HepG2 (cell line): Measurements from ENCODE around the gene GTF2A1. TPM values are rescaled to one million over a fixed set of nuclear protein-coding genes. Genes with fewer than 3 reads are reported as not detected.

Source experiments
- ATAC-seq: fragments of 200-7000 bp; cut with Tn5 transposase; 3 replicates; pipeline ENCODE4 v1.9.1; 2020; ENCODE audit warnings: mild to moderate bottlenecking, moderate library complexity
- BruUV-seq: library from RNA; stranded (reverse); fragments of 400-500 nt; replicated peaks from 2 replicates; lab custom pipeline; 2021; lab: Mats Ljungman, UMichigan
- CTCF ChIA-PET: fragments of 300-600 bp; formaldehyde crosslinking; extraction: SDS; loops from one replicate; lab custom pipeline; 2021; ENCODE audit warnings: low total read pairs, inconsistent platforms, low intra/inter-chr PET ratio; lab: Yijun Ruan, JAX
- POLR2A ChIA-PET: fragments of 350-600 bp; sonication (Branson Sonifier 250); formaldehyde crosslinking; loops from one replicate; lab custom pipeline; 2020; ENCODE audit warnings: antibody characterized with exemption, inconsistent platforms; lab: Yijun Ruan, JAX
- DNase-seq: peaks from one replicate; pipeline ENCODE4 v3.0.0-alpha.2; 2015; ENCODE audit warnings: low spot score
- FAIRE-seq: peaks from 3 replicates; lab custom pipeline; 2011; peaks lifted over from hg19 to GRCh38; lab: Jason Lieb, UNC
- H2AFZ ChIP-seq: one replicate; pipeline ENCODE4 v1.6.1; 2011; ENCODE audit warnings: low read length, inconsistent platforms
- H3K27ac ChIP-seq: fragments of 300-600 bp; 3 replicates; pipeline ENCODE4 v1.8.0; 2011; ENCODE audit warnings: mixed run types, mild to moderate bottlenecking, mixed read lengths, low read length, inconsistent platforms; ENCODE audit not compliant: insufficient read depth; ENCODE audit errors: extremely low read length
- H3K27me3 ChIP-seq, 2 experiments: fragments of 200-600 bp in 1 of 2; 2 replicates in 1 of 2; 3 replicates in 1 of 2; pipeline versions ENCODE4 v1.6.0 to v1.8.0; 2011; ENCODE audit warnings: low read length in 2 of 2, mild to moderate bottlenecking in 2 of 2, moderate library complexity in 2 of 2, inconsistent platforms in 1 of 2; ENCODE audit not compliant: insufficient read depth in 2 of 2, control insufficient read depth in 1 of 2
- H3K36me3 ChIP-seq, 2 experiments: fragments of 200-600 bp in 1 of 2; replicated peaks in 1 of 2; 2 replicates in 1 of 2; 3 replicates in 1 of 2; pipeline versions ENCODE4 v1.5.1 to v1.8.0; 2011; ENCODE audit warnings: low read length in 2 of 2, inconsistent platforms in 1 of 2; ENCODE audit not compliant: insufficient read depth in 2 of 2, control insufficient read depth in 1 of 2
- H3K4me1 ChIP-seq: 2 replicates; pipeline ENCODE4 v1.5.1; 2012; ENCODE audit warnings: low read length, inconsistent platforms; ENCODE audit not compliant: insufficient read depth
- H3K4me2 ChIP-seq: 2 replicates; pipeline ENCODE4 v1.6.0; 2011; ENCODE audit warnings: low read depth, low read length, inconsistent platforms
- H3K4me3 ChIP-seq, 3 experiments: fragments of 200-600 bp in 1 of 3; sonication (generic), shearing (Covaris generic) in 1 of 3; replicated peaks in 1 of 3; 2 replicates each; pipeline ENCODE4 v1.5.1; 2011 to 2016; ENCODE audit warnings: low read length in 3 of 3, inconsistent platforms in 2 of 3, low read depth in 2 of 3, mild to moderate bottlenecking in 2 of 3, control low read depth in 1 of 3, mixed read lengths in 1 of 3; ENCODE audit not compliant: insufficient read depth in 1 of 3
- H3K79me2 ChIP-seq: one replicate; pipeline ENCODE4 v1.6.1; 2011; ENCODE audit warnings: low read length, inconsistent platforms; ENCODE audit not compliant: insufficient read depth
- H3K9ac ChIP-seq: 2 replicates; pipeline ENCODE4 v1.6.0; 2011; ENCODE audit warnings: mild to moderate bottlenecking, low read depth, low read length, inconsistent platforms; ENCODE audit not compliant: insufficient read depth
- H3K9me3 ChIP-seq: 2 replicates; pipeline ENCODE4 v1.5.1; 2012; ENCODE audit warnings: mild to moderate bottlenecking, low read length
- H4K20me1 ChIP-seq: 2 replicates; pipeline ENCODE4 v1.6.0; 2011; ENCODE audit warnings: inconsistent platforms, mild to moderate bottlenecking, low read length, moderate library complexity; ENCODE audit not compliant: insufficient read depth
- CBFB ChIP-seq: sonication (generic); formaldehyde crosslinking; IDR thresholded peaks from 2 replicates; pipeline ENCODE4 v1.4.0; 2020; ENCODE audit warnings: missing genetic modification reagents
- FOXM1 ChIP-seq: sonication (generic); formaldehyde crosslinking; IDR thresholded peaks from 2 replicates; pipeline ENCODE4 v1.5.0; 2020; ENCODE audit warnings: missing genetic modification reagents
- HNF4A ChIP-seq: sonication (generic); formaldehyde crosslinking; IDR thresholded peaks from 2 replicates; pipeline ENCODE4 v1.4.0; 2020; ENCODE audit warnings: missing genetic modification reagents
- JUN ChIP-seq: sonication (generic); formaldehyde crosslinking; IDR thresholded peaks from 2 replicates; pipeline ENCODE4 v1.4.0; 2020; ENCODE audit warnings: mild to moderate bottlenecking, missing genetic modification reagents
- KLF12 ChIP-seq: sonication (generic); formaldehyde crosslinking; IDR thresholded peaks from 2 replicates; pipeline ENCODE4 v1.4.0; 2020; ENCODE audit warnings: missing genetic modification reagents, borderline replicate concordance
- MEIS1 ChIP-seq: sonication (generic); formaldehyde crosslinking; IDR thresholded peaks from 2 replicates; pipeline ENCODE4 v1.9.0; 2021; ENCODE audit warnings: mild to moderate bottlenecking, missing genetic modification reagents, moderate library complexity, borderline replicate concordance
- SNRNP70 ChIP-seq: fragments of 200-400 bp; formaldehyde crosslinking; IDR thresholded peaks from 2 replicates; pipeline ENCODE4 v1.6.1; 2017; ENCODE audit warnings: mild to moderate bottlenecking, low read depth, low read length, moderate library complexity
- SP4 ChIP-seq: sonication (generic); formaldehyde crosslinking; IDR thresholded peaks from 2 replicates; pipeline ENCODE4 v1.8.1; 2023; ENCODE audit warnings: mild to moderate bottlenecking, missing genetic modification reagents
- SRSF1 ChIP-seq: fragments of 200-400 bp; formaldehyde crosslinking; optimal IDR thresholded peaks from 2 replicates; pipeline ENCODE3; 2017; ENCODE audit warnings: mild to moderate bottlenecking, low read depth, low read length, moderate library complexity
- TP53 ChIP-seq: sonication (generic); formaldehyde crosslinking; conservative IDR thresholded peaks from 2 replicates; pipeline ENCODE4 v1.4.0; 2020; ENCODE audit warnings: missing genetic modification reagents
- XRCC5 ChIP-seq: fragments of 200-400 bp; formaldehyde crosslinking; optimal IDR thresholded peaks from 2 replicates; pipeline ENCODE3; 2017; ENCODE audit warnings: mild to moderate bottlenecking, low read length
- ZNF569 ChIP-seq: sonication (generic); formaldehyde crosslinking; IDR thresholded peaks from 2 replicates; pipeline ENCODE4 v1.5.0; 2020; ENCODE audit warnings: mild to moderate bottlenecking, missing genetic modification reagents, moderate library complexity, borderline replicate concordance
- ZNF652 ChIP-seq: IDR thresholded peaks from 2 replicates; pipeline ENCODE4 v1.6.1; 2016; ENCODE audit warnings: low read depth, borderline replicate concordance
- ZNF737 ChIP-seq: sonication (generic); formaldehyde crosslinking; IDR thresholded peaks from 2 replicates; pipeline ENCODE4 v1.5.0; 2020; ENCODE audit warnings: missing genetic modification reagents, mild to moderate bottlenecking, borderline replicate concordance
- ZNF777 ChIP-seq: sonication (generic); formaldehyde crosslinking; IDR thresholded peaks from 2 replicates; pipeline ENCODE4 v1.4.0; 2020; ENCODE audit warnings: missing genetic modification reagents
- WGBS: methylation state at CpG from one replicate; pipeline ENCODE4 v1.1.6; 2017; ENCODE audit warnings: low lambda C conversion rate; 5-methylcytosine and 5-hydroxymethylcytosine counted together
- in situ Hi-C: cut with HindIII; loops from 2 replicates; pipeline ENCODE4 v1.10.0; 2017; ENCODE audit warnings: low pct_unique_long_range_greater_than_20kb; ENCODE audit not compliant: extremely low pct_ligation_motif_present
- intact Hi-C: fragments of 100-400 bp; cut with micrococcal nuclease; formaldehyde crosslinking; loops from one replicate; pipeline ENCODE4 v1.10.0; 2022; ENCODE audit not compliant: unreplicated experiment
- polyA plus RNA-seq, 8 experiments: library from polyadenylated mRNA; depleted of rRNA in 3 of 8; stranded (reverse) in 7 of 8; unstranded in 1 of 8; fragments of >200 nt; fragmentation: Illumina TruSeq in 4 of 8; extraction: Trizol in 4 of 8; gene quantifications; 2 replicates each; pipeline versions ENCODE4 v1.2.1 to v1.2.3, GENCODE V29; 2011 to 2016; ENCODE audit warnings: low read depth in 4 of 8, missing spikeins in 1 of 8, mixed read lengths in 1 of 8; ENCODE audit not compliant: insufficient read depth in 1 of 8
- total RNA-seq, 5 experiments: library from RNA; depleted of rRNA; stranded (reverse); fragments of >200 nt; fragmentation: Illumina TruSeq; extraction: Trizol; gene quantifications; 2 replicates each; pipeline ENCODE4 v1.2.3, GENCODE V29; 2016; ENCODE audit warnings: low read depth in 1 of 5
- TF ChIP-seq, protein P1 (sequence below): IDR thresholded peaks from 2 replicates; pipeline ENCODE4 v1.6.1; 2016; ENCODE audit warnings: low read depth, borderline replicate concordance
- TF ChIP-seq, protein P2 (sequence below): sonication (generic); formaldehyde crosslinking; conservative IDR thresholded peaks from 2 replicates; pipeline ENCODE4 v1.8.1; 2023; ENCODE audit warnings: missing genetic modification reagents
- TF ChIP-seq, protein P3 (sequence below): sonication (generic); formaldehyde crosslinking; IDR thresholded peaks from 2 replicates; pipeline ENCODE4 v1.5.0; 2020; ENCODE audit warnings: mild to moderate bottlenecking, missing genetic modification reagents, borderline replicate concordance
- TF ChIP-seq, protein P4 (sequence below): sonication (generic); formaldehyde crosslinking; IDR thresholded peaks from 2 replicates; pipeline ENCODE4 v1.4.0; 2020; ENCODE audit warnings: missing genetic modification reagents

Gene GTF2A1
- total and polyA plus RNA-seq, 2 of the 13 experiments (the other 11 are each of a cell fraction or from before 2014, with no cell fraction given), result 14.9 to 17.5 TPM

DNA sequence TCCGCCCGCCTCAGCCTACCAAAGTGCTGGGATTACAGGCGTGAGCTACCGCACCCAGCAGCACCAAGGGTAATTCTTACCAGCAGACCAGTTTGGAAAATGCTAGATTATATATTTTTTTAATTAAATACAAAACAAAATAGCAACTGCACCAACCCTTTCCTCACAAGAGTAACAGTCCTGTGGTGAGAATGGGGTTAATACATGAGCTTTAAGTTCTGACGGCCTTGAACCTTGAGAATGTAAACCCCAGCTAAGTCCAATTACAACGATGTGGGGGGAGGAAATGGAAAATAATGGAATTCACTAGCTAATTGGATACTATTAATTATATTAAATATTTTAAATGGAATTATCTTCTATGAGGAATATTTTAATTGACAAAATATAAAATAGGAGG lies 82.3 kb downstream of the GTF2A1 start:
- Histone ChIP-seq H4K20me1 (no peaks in the 10 kb centered on the region), H3K27me3 (no peaks in the 10 kb centered on the region), H3K27ac (no peak overlapping the region), H3K9me3 (no peaks in the 10 kb centered on the region), H3K4me2 (no peak overlapping the region), H2AFZ (no peak overlapping the region), H3K79me2 (no peaks in the 10 kb centered on the region), H3K9ac (no peak overlapping the region), H3K4me3 (no peak overlapping the region), H3K4me1 (peaks cover 10% of the 10 kb centered on the region; the same call in 1 of the 2 replicates), H3K36me3 (no peaks in the 10 kb centered on the region)
- in situ Hi-C loops (no loop called here), intact Hi-C loops (no loop called here)
- ChIA-PET POLR2A (no interaction called here), CTCF (no interaction called here)
- no TSS peak for BruUV-seq
- ATAC-seq (no peak), DNase-seq (no peak), FAIRE-seq (no peak)
- 64% methylated on average over 6 of the region's 6 CpGs for WGBS
- TF ChIP-seq FOXM1 (CRISPR knock-in tag) (no peak), JUN (CRISPR knock-in tag) (no peak), TP53 (no peak), ZNF652 (CRISPR knock-in tag) (peak; percentile 93), ZNF569 (CRISPR knock-in tag) (no peak), HNF4A (peak; percentile 27; the same call in 1 of the 2 replicates), XRCC5 (no peak), MEIS1 (no peak), SP4 (CRISPR knock-in tag) (no peak), CBFB (CRISPR knock-in tag) (no peak), ZNF737 (CRISPR knock-in tag) (no peak), SNRNP70 (no peak), ZNF777 (CRISPR knock-in tag) (no peak), SRSF1 (no peak), KLF12 (CRISPR knock-in tag) (no peak)
- TF ChIP-seq, protein P1, sequence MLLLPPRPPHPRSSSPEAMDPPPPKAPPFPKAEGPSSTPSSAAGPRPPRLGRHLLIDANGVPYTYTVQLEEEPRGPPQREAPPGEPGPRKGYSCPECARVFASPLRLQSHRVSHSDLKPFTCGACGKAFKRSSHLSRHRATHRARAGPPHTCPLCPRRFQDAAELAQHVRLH (CRISPR knock-in tag), result no peak
- TF ChIP-seq, protein P2, sequence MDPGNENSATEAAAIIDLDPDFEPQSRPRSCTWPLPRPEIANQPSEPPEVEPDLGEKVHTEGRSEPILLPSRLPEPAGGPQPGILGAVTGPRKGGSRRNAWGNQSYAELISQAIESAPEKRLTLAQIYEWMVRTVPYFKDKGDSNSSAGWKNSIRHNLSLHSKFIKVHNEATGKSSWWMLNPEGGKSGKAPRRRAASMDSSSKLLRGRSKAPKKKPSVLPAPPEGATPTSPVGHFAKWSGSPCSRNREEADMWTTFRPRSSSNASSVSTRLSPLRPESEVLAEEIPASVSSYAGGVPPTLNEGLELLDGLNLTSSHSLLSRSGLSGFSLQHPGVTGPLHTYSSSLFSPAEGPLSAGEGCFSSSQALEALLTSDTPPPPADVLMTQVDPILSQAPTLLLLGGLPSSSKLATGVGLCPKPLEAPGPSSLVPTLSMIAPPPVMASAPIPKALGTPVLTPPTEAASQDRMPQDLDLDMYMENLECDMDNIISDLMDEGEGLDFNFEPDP (CRISPR knock-in tag), result no peak
- TF ChIP-seq, protein P3, sequence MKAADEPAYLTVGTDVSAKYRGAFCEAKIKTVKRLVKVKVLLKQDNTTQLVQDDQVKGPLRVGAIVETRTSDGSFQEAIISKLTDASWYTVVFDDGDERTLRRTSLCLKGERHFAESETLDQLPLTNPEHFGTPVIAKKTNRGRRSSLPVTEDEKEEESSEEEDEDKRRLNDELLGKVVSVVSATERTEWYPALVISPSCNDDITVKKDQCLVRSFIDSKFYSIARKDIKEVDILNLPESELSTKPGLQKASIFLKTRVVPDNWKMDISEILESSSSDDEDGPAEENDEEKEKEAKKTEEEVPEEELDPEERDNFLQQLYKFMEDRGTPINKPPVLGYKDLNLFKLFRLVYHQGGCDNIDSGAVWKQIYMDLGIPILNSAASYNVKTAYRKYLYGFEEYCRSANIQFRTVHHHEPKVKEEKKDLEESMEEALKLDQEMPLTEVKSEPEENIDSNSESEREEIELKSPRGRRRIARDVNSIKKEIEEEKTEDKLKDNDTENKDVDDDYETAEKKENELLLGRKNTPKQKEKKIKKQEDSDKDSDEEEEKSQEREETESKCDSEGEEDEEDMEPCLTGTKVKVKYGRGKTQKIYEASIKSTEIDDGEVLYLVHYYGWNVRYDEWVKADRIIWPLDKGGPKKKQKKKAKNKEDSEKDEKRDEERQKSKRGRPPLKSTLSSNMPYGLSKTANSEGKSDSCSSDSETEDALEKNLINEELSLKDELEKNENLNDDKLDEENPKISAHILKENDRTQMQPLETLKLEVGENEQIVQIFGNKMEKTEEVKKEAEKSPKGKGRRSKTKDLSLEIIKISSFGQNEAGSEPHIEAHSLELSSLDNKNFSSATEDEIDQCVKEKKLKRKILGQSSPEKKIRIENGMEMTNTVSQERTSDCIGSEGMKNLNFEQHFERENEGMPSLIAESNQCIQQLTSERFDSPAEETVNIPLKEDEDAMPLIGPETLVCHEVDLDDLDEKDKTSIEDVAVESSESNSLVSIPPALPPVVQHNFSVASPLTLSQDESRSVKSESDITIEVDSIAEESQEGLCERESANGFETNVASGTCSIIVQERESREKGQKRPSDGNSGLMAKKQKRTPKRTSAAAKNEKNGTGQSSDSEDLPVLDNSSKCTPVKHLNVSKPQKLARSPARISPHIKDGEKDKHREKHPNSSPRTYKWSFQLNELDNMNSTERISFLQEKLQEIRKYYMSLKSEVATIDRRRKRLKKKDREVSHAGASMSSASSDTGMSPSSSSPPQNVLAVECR (CRISPR knock-in tag), result no peak
- TF ChIP-seq, protein P4, sequence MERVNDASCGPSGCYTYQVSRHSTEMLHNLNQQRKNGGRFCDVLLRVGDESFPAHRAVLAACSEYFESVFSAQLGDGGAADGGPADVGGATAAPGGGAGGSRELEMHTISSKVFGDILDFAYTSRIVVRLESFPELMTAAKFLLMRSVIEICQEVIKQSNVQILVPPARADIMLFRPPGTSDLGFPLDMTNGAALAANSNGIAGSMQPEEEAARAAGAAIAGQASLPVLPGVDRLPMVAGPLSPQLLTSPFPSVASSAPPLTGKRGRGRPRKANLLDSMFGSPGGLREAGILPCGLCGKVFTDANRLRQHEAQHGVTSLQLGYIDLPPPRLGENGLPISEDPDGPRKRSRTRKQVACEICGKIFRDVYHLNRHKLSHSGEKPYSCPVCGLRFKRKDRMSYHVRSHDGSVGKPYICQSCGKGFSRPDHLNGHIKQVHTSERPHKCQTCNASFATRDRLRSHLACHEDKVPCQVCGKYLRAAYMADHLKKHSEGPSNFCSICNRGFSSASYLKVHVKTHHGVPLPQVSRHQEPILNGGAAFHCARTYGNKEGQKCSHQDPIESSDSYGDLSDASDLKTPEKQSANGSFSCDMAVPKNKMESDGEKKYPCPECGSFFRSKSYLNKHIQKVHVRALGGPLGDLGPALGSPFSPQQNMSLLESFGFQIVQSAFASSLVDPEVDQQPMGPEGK, result 0 out of 2 replicates have a peak, but pooled peaks have one; percentile 19
